GM18861 (cell line): ENCODE measurements around the gene PARP12.
"Not testable (repeated sequence)": the region's sequence is repeated elsewhere in the genome, so short reads cannot be mapped to it uniquely, and the experiment has no call there.

Source experiments
- ATAC-seq: cut with Tn5 transposase; IDR thresholded peaks from one replicate; pipeline ENCODE4 v1.9.1; 2021; ENCODE audit not compliant: unreplicated experiment

Gene PARP12, protein sequence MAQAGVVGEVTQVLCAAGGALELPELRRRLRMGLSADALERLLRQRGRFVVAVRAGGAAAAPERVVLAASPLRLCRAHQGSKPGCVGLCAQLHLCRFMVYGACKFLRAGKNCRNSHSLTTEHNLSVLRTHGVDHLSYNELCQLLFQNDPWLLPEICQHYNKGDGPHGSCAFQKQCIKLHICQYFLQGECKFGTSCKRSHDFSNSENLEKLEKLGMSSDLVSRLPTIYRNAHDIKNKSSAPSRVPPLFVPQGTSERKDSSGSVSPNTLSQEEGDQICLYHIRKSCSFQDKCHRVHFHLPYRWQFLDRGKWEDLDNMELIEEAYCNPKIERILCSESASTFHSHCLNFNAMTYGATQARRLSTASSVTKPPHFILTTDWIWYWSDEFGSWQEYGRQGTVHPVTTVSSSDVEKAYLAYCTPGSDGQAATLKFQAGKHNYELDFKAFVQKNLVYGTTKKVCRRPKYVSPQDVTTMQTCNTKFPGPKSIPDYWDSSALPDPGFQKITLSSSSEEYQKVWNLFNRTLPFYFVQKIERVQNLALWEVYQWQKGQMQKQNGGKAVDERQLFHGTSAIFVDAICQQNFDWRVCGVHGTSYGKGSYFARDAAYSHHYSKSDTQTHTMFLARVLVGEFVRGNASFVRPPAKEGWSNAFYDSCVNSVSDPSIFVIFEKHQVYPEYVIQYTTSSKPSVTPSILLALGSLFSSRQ

DNA sequence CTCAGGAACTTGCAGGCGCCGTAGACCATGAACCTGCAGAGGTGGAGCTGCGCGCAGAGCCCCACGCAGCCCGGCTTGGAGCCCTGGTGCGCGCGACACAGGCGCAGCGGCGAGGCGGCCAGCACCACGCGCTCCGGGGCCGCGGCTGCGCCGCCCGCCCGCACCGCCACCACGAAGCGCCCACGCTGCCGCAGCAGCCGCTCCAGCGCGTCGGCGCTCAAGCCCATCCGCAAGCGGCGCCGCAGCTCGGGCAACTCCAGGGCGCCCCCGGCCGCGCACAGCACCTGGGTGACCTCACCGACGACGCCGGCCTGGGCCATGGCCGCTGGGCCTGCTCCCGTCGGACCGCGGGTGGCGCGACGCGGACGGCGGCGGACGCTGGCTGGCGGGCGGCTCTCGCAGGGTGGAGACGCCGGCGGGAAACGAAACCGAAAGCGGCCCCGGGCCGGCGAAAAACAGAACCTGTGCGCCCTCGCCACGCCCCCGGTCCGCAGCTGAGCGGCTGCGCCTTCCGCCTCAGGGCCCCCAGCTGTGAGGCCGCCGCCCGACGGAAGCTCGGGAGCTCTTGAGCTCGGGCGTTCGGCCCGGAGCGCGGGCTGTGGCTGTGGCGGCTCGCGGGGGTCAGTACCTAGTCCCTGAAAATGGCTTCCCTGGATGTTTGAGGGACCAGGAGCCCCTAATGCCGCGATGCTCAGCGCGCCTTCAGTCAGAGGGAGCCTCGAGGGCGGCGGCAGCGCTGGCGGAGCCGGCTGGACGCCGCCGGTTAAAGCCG lies at the start of gene PARP12:
TSS of gene PARP12 (minus strand) at position 424 of the 772 bp plus-strand sequence. CDS start at position 320, 104 bp downstream.
- ATAC-seq = peak; percentile 85

DNA sequence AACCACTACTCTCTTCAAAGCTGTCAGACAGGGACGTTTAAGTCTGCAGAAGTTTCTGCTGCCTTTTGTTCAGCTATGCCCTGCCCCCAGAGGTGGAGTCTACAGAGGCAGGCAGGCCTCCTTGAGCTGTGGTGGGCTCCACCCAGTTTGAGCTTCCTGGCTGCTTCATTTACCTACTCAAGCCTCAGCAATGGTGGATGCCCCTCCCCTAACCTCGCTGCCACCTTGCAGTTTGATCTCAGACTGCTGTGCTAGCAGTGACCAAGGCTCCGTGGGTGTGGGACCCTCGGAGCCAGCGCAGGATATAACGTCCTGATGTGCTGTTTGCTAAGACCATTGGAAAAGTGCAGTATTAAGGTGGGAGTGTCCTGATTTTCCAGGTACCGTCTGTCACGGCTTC lies 46.0 kb upstream of the PARP12 start:
- not testable (repeated sequence) for ATAC-seq

DNA sequence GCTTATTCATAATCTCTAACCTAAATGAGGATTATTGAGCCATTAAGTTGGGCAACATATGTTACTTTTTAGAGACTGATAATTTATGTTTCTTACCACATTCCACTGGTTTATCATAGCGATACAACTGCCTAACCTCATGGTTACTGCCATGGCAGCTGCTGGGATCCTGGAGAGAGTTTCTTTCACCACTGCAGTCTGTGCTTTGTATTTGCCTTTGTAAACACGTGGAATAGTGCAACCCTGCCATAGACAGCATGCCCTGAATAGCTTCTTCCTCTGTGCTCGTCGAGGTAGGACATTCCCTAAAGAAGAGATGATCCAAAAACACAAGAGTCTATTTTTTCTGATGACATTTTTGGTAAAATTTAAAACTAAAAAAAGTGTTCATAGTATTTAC lies 33.7 kb upstream of the PARP12 start:
- ATAC-seq = no peak

DNA sequence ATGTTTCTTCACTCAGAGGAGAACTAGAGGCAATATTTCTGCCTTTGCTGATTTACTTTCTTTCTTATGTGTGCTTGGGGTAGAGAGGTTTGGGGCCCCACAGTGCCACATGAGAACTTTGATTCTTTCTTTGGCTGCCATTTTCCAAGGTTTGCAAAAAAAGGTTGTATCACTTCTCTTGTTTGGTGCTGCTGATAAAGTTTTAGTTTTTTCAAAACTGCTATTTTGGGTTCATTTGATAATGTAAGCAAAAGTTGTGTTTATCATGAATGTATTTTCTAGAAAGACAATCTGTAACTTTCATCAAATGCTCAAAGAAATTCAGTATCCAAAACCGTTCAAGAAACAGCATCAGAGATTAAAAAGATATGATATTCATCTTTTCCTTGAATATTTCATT lies 30.6 kb upstream of the PARP12 start:
- ATAC-seq = no peak

DNA sequence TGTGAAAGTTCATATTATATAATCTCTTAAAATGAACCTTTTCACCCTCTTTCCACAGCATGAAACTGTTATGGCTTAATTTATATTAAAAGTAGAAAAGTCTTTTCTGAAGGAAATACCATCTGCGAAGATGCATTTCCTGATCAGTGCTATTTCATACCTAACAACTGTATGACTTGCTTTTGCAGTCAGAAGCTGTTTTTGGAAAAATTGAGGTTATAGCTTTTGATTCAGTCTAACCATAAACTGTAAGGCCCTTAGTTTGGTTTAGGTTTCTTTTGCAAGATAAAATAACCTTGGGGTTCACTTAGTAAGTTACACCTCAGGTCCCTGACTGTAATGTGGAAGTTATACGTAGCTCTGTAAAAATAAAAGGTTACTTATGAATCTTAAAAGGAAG lies 22.7 kb upstream of the PARP12 start:
- no peak for ATAC-seq

DNA sequence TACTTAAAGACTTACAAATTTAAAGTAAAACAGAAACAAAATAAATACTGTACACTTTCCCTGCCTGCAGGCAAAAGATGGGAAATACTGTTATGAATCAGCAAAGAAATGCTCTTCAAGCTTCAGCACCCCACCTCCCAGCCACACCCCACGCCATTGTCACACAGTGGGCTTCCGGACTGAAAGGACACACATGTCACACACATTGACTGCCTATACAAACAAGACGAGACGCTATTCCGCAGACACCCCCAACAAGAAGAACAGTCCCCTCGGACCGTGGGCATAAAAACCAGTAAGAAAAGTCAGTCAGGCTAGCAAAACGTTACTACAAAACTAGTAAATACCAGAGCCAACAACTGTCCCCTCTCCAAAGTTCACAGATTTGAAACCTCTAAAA lies 22.2 kb upstream of the PARP12 start:
- peak; percentile 85 for ATAC-seq

DNA sequence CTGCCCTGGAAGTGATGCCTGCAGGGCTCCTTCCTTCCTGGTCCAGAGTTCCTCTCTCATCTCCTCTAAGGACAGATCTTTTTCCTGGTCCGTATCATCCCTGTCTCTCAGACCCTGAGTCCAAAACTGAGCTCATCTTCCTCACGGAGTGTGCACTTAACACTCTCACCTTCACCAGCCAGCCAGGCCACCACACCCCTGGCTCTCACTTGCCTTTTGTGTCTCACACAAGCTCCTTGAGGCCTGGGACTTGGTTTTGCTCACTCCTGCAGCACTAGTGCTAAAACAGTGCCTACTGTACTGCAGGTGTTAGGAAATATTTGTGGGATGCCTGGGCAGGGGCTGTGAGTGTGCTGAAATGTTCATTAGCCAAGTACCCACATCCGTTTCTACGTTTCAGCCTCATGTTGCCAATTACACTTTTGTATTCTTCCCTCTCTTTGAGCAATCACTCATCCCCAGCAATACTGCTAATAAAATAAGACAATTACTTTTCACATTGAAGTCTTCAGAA lies 21.4 kb upstream of the PARP12 start:
- no peak for ATAC-seq

DNA sequence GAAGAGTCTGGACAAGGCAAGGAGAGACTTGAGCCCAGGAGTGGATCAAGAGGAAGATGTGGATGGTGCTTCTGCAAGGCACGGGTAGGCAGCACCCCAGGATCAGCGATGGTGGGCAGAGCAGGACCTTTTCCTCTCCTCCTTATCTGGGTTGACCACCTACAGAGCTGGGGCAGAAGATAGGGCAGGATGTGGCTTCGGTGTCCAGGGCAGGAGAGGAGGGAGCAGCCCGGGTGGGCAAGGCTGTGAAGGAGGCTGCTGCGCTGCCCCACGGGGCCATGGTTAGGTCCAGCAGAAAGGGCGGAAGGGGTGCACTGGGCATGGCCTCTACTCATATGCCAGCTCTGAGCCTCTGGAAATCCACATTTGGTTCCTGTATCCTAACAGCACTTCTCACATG lies 20.0 kb upstream of the PARP12 start:
- no peak for ATAC-seq

DNA sequence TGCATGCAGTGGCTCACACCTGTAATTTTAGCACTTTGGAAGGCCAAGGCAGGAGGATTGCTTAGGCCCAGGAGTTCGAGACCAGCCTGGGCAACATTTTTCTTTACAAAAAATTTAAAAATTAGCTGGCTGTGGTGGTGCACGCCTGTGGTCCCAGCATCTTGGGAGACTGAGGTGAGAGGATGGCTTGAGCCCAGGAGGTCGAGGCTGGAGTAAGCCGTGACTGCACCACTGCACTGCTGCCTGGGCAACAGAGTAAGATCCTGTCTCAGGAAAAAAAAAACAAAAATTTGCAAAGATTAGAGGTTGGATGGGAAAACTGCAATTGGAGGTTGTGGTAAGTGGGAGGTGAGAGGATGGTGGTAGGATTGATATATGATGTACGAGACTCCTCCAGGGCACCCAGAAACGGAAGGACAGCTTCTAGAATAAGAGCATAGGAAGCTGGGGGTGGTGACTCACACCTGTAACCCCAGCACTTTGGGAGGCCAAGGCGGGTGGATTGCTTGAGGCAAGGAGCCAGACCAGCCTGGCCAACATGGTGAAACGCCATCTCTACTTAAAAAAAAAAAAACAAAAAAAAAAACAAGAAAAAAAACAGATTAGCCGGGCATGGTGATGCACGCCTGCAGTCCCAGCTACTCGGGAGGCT lies 19.1 kb upstream of the PARP12 start:
- ATAC-seq = no peak

DNA sequence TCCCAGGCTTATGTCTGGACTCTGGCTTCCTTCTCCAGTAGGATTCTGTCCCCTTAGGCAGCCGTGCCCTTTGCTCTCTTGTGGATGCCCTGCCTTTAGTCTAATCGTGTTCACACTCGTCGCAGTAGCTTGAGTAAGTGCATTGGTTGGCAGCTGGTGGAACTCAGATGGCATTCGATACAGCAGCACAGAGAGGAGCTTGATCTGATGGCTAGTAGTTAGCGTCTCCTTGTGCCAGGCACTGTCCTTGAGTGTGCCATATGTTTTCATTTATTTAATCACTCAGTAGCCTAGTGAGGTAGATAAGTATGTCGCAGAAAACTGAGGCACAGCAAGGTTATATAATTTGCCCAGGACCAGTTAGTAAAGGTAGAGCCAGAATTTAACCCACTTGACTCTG lies 18.2 kb upstream of the PARP12 start:
- ATAC-seq = no peak

DNA sequence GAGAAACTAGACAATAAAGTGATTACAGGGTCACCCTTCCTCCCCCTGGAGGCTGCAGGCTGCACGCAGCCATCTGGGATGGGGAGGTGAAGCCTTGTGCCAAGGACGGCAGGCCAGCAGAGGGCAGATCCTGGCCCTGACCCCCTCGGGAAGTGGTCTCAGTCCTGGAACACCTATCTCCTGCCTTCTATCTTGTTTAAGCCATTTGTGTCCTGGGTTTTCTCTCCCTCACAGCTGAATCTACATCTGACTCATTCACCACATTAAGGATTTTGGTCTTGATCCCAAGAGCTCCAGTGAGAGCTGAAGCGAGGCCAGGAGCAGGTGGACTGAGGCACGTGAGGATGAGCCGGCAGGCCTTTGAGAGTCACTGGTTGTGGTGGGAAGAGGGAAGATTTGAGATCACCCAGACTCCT lies 16.4 kb upstream of the PARP12 start:
- no peak for ATAC-seq

DNA sequence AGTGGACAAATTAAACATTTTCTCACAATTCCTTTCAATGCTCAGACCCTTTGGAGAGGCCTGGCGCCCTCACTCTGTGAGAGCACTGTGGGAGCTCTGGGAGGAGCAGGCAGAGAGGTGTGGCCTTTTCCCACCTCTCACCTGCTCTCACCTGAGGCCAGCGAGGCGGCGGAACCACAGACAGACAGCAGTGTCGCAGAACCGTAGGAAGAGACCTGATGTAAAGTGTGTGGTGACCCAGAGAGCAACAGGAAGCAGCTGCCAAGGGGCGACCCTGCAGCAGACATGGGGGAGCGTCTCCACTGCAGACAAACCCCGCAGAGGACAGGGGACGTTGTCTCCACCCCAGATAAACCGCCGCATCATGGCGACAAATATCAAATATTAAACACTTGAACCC lies 15.6 kb upstream of the PARP12 start:
- ATAC-seq = no peak

DNA sequence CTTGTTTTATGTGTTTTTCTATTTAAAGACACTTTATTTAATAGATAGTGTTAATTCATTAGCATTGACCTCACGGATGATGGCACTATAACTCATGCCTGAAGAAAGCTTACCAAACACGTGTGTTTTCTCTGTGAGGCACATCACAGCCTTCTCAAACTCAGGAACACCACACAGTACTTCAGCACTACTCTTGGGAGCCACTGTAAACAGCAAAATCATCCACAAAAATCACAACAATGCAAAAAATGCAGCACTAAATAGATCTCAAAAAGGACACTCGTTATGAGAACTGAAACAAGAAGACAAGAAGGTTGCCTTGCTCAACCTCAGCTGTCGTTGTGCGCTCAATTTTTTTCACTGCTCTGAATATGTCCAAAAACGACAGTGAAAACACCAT lies 12.0 kb upstream of the PARP12 start:
- no peak for ATAC-seq

DNA sequence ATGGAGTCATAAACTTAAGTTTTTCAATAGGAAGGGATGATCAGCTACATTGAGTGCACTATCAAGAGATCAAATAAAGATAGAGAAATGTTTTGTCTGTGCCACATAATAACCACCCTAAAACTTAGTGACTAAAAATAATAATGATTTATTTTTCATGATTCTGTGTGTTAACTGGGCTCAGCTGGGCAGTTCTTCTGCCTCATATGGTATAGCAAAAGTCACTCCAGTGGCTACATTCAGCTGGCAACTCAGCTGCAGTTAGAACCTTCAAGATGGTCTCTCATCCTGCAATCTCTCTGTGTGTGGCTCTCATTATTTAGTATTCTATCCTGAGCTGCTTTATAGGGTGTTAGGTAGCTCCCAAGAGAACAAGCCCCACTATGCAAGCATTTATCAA lies 7.8 kb upstream of the PARP12 start:
- ATAC-seq = no peak

DNA sequence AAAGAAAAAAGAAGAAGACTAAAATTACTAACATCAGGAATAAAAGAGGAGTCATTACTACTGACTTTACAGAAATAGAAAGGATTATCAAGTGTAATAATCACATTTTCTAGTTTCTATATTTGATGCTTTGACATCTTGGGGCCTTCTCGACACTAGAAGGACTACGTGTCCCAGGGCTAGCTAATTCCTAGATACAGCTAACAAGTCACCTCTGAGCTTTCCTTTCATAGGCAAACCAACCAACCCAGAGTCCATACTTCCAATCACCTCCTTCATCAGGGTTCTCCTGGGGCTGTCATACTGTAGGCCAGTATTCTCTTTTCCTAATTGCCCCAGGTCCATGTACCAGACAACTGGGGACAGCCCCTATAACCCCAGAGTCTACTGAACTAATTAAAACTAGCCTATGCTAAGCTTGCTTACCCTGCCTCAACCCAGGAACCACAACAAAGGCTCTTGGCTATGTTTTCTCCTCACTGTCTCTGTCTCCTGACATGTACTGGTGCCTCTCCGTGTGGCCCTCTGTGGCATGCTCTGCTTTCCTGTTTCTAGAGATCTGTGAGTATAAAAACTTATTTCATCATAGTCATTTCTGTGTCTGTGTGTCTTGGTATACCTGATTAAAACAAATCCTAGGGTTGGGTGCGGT lies 6.7 kb upstream of the PARP12 start:
- ATAC-seq = no peak

DNA sequence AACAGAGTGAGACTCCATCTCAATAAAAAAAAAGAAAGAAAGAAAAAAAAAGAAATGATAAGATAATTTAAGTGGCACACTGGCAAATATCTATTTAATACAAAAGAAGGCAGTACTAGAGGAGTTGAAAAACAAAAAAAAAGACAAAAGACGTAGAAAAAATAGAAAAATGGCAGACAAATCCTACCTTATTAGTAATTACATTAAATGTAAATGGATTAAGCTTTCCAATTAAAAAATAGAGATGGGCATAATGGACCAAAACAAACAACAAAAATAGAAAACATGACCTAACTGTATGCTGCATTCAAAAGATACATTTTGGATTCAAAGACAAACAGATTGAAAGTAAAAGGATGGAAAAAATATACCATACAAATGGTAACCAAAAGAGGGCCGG lies 5.3 kb upstream of the PARP12 start:
- ATAC-seq = no peak

DNA sequence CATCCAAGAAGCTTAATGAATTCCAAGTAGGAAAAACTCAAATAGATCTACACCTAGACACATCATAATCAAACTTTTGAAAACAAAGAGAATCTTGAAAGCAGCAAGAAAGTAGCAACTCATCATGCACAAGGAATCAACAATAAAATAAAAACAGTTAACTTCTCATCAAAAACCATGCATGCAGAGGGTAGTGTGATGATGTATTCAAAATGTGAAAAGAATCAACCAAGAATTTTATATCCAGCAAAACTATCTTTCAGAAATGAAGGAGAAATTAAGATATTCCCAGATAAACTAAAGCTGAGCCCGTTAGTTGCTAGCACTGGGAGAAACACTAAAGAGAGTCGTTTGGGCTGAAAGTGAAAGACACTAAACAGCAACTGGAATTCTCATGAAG lies 4.3 kb upstream of the PARP12 start:
- ATAC-seq = no peak

DNA sequence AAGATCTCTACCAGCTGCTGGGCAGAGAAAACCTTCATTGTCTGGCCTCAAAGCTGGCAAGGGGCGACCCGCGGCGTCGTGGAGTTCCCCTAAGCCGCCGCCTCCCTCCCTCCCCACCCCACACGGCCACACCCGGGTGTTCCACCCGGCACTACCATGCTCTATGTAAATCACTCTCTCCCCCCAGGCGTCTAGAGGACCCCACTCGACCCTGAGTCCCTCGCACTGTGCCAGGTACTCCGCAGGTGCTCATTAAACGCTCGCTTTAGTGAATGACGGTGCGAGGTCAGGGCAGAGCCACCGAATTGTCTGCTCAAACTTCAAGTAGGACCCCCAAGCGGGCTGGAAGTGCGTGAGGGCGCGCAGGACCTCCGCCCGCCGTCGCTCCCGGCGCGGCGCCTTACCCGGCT lies 628 bp downstream of the PARP12 start:
- ATAC-seq = peak; percentile 15

DNA sequence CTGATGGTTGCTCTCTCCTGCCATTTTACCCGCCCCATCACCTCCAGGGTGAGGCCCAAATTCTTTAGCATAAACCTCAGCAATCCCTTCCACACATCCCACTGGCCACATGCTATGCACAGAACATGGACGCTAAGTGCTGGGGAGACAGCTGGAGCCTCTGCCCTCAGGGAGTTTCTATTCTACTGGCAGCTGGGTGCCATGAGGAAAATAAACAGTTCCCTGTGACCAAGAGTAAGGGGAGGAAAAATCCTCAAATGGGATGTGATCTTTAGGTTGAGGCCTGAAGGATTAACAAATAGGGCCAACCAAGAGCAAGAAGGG lies 1.2 kb downstream of the PARP12 start:
- no peak for ATAC-seq

DNA sequence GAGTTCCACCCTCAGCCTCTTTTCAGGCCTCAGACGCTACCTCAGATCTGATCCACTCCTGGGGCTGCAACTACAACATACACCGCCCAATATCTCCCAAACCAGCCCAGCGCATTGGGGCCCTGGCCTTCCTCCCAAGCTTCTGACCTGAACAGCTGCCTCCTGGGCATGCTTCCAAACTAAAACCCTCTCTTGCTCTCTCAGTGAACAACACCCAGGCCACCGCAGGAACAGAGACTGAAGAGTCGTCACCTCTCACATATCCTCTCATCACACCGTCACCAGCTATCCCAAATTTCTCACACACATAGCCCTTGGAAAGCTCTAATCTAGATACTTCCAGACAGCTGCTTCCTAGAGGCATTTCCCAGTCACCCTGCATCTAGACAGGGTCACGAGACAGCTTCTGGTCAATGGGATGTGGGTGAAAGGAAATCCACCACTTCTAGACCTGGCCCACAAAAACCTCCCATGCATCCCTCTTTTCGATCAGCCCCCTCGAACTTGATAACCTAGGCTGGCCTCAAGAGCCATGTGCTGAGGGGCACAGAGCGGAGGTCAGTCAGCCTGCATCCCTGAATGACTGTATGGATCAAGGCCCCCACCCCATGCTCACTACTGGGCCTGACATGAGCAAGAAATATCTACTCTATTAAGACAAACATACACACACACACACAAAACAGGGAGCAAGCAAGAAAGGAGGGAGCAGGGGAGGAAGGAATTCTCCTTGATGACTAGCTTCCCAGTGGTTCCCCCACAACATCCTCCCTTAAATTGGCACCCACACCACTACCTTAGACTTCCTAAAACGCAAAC lies 1.8 kb downstream of the PARP12 start:
- no peak for ATAC-seq
